Ishikawa (cell line): ENCODE data around the gene MDM1.

Source experiments
- RAD21 ChIP-seq: IDR thresholded peaks from 2 replicates; pipeline ENCODE4 v1.6.1; 2012; ENCODE audit warnings: low read depth
- YY1 ChIP-seq: IDR thresholded peaks from 2 replicates; pipeline ENCODE4 v1.6.1; 2012; ENCODE audit warnings: low read depth

- TF ChIP-seq RAD21 (no peak), YY1 (no peak)
Observed at GRCh38 chr12:68304626-68305025, 27.5 kb downstream of the MDM1 start.
